Measurements from ENCODE around the gene POU6F2. TPM values are rescaled to one million over a fixed set of nuclear protein-coding genes. Genes with fewer than 3 reads are reported as not detected.
"Not testable (repeated sequence)": the region's sequence is repeated elsewhere in the genome, so short reads cannot be mapped to it uniquely, and the experiment has no call there.

The POU6F2 gene
- total and polyA plus RNA-seq, 5 experiments from 2014 or later: not detected

- H3K27me3 Mint-ChIP-seq: peaks cover 6 to 30% (median 15%) of the 10 kb centered on the region in 5 donors
- no peak overlapping the region for H3K27ac Mint-ChIP-seq
- H3K36me3 Mint-ChIP-seq: no peaks in the 10 kb centered on the region
- H3K9me3 Mint-ChIP-seq: peaks cover 0 to 7% (median 0%) of the 10 kb centered on the region in 9 donors
- ATAC-seq (no peak), DNase-seq (no peak)
- H3K4me3 Mint-ChIP-seq: no peak overlapping the region
- peaks cover 4 to 9% (median 8%) of the 10 kb centered on the region in 4 donors for H3K4me1 Mint-ChIP-seq
- POLR2A ChIA-PET: no interaction called here
These were observed 382.3 kb downstream of the POU6F2 start for GRCh38 chr7:39360038-39360437.

- POLR2A ChIA-PET: no interaction called here
- Mint-ChIP-seq H3K27me3 (peaks cover 9 to 38% (median 19%) of the 10 kb centered on the region in 5 donors), H3K4me3 (no peak overlapping the region), H3K4me1 (peaks cover 2 to 4% (median 4%) of the 10 kb centered on the region in 4 donors), H3K27ac (peak overlapping the region in 1 of 10 donors; percentile 6), H3K36me3 (no peaks in the 10 kb centered on the region), H3K9me3 (peaks cover 0 to 7% (median 0%) of the 10 kb centered on the region in 9 donors)
- DNase-seq: no peak
- ATAC-seq: no peak
These were observed 383.1 kb downstream of the POU6F2 start for GRCh38 chr7:39360766-39361165.

- Mint-ChIP-seq H3K27ac (no peak overlapping the region), H3K4me1 (no peaks in the 10 kb centered on the region), H3K36me3 (no peaks in the 10 kb centered on the region), H3K27me3 (peaks cover 12 to 50% (median 23%) of the 10 kb centered on the region in 5 donors), H3K9me3 (peaks cover 0 to 7% (median 0%) of the 10 kb centered on the region in 9 donors), H3K4me3 (no peak overlapping the region)
- ATAC-seq: no peak
- POLR2A ChIA-PET: no interaction called here
- no peak for DNase-seq
These were observed 388.1 kb downstream of the POU6F2 start for GRCh38 chr7:39365751-39366295.

- DNase-seq: no peak
- POLR2A ChIA-PET: no interaction called here
- no peak for ATAC-seq
These were observed 389.7 kb downstream of the POU6F2 start for GRCh38 chr7:39367451-39367850.

GRCh38 chr7:39367943-39368342, 390.2 kb downstream of the POU6F2 start:
- Mint-ChIP-seq H3K36me3 (no peaks in the 10 kb centered on the region), H3K4me1 (no peaks in the 10 kb centered on the region), H3K9me3 (peaks cover 0 to 7% (median 0%) of the 10 kb centered on the region in 9 donors), H3K4me3 (no peak overlapping the region), H3K27me3 (peaks cover 12 to 40% (median 20%) of the 10 kb centered on the region in 5 donors), H3K27ac (no peak overlapping the region)
- no peak for DNase-seq
- POLR2A ChIA-PET: no interaction called here
- ATAC-seq: no peak

More at GRCh38 chr7:39367451-39367850, 389.7 kb downstream of the POU6F2 start:
- Mint-ChIP-seq H3K27ac (no peak overlapping the region), H3K27me3 (peaks cover 12 to 44% (median 23%) of the 10 kb centered on the region in 5 donors), H3K36me3 (no peaks in the 10 kb centered on the region), H3K4me1 (no peaks in the 10 kb centered on the region), H3K4me3 (no peak overlapping the region), H3K9me3 (peaks cover 0 to 7% (median 0%) of the 10 kb centered on the region in 9 donors)

GRCh38 chr7:39372383-39372782, 394.7 kb downstream of the POU6F2 start:
- POLR2A ChIA-PET: no interaction called here
- Mint-ChIP-seq H3K9me3 (peaks cover 0 to 4% (median 0%) of the 10 kb centered on the region in 9 donors), H3K27me3 (peaks cover 0 to 11% (median 4%) of the 10 kb centered on the region in 5 donors), H3K36me3 (no peaks in the 10 kb centered on the region), H3K4me1 (no peaks in the 10 kb centered on the region), H3K27ac (no peak overlapping the region), H3K4me3 (no peak overlapping the region)
- ATAC-seq: no peak
- no peak for DNase-seq

GRCh38 chr7:39374436-39375040, 396.8 kb downstream of the POU6F2 start:
- POLR2A ChIA-PET: no interaction called here
- Mint-ChIP-seq H3K4me1 (no peaks in the 10 kb centered on the region), H3K27ac (no peak overlapping the region), H3K27me3 (peaks cover 0 to 16% (median 9%) of the 10 kb centered on the region in 5 donors), H3K9me3 (peaks cover 0 to 4% (median 0%) of the 10 kb centered on the region in 9 donors), H3K4me3 (no peak overlapping the region), H3K36me3 (no peaks in the 10 kb centered on the region)
- no peak for ATAC-seq
- DNase-seq: no peak

GRCh38 chr7:39375047-39375873, 397.6 kb downstream of the POU6F2 start:
- peaks cover 0 to 16% (median 9%) of the 10 kb centered on the region in 5 donors for H3K27me3 Mint-ChIP-seq
- no peaks in the 10 kb centered on the region for H3K4me1 Mint-ChIP-seq
- peaks cover 0 to 4% (median 0%) of the 10 kb centered on the region in 9 donors for H3K9me3 Mint-ChIP-seq
- DNase-seq (no peak), ATAC-seq (no peak)
- no peak overlapping the region for H3K27ac Mint-ChIP-seq
- POLR2A ChIA-PET: no interaction called here
- H3K36me3 Mint-ChIP-seq: no peaks in the 10 kb centered on the region
- no peak overlapping the region for H3K4me3 Mint-ChIP-seq

GRCh38 chr7:39375874-39376190, 398.1 kb downstream of the POU6F2 start:
- Mint-ChIP-seq H3K9me3 (peaks cover 0 to 1% (median 0%) of the 10 kb centered on the region in 9 donors), H3K27ac (no peak overlapping the region), H3K4me1 (no peaks in the 10 kb centered on the region), H3K36me3 (no peaks in the 10 kb centered on the region), H3K4me3 (no peak overlapping the region), H3K27me3 (peaks cover 0 to 16% (median 9%) of the 10 kb centered on the region in 5 donors)
- ATAC-seq (no peak), DNase-seq (no peak)
- POLR2A ChIA-PET: no interaction called here

- H3K27ac Mint-ChIP-seq, H3K4me3 Mint-ChIP-seq, H3K36me3 Mint-ChIP-seq, H3K9me3 Mint-ChIP-seq, ATAC-seq, H3K4me1 Mint-ChIP-seq, DNase-seq, POLR2A ChIA-PET: not testable (repeated sequence)
- peaks cover 5 to 16% (median 9%) of the 10 kb centered on the region in 5 donors for H3K27me3 Mint-ChIP-seq
These were observed 399.2 kb downstream of the POU6F2 start for GRCh38 chr7:39376881-39377280.

- Mint-ChIP-seq H3K27me3 (peaks cover 4 to 19% (median 16%) of the 10 kb centered on the region in 5 donors), H3K36me3 (no peaks in the 10 kb centered on the region), H3K27ac (peak overlapping the region in 1 of 10 donors; percentile 41), H3K4me3 (no peak overlapping the region), H3K9me3 (no peaks in the 10 kb centered on the region), H3K4me1 (no peaks in the 10 kb centered on the region)
- POLR2A ChIA-PET: no interaction called here
- ATAC-seq: no peak
- no peak for DNase-seq
These were observed 401.7 kb downstream of the POU6F2 start for GRCh38 chr7:39379416-39379815.

GRCh38 chr7:39383136-39383535, 405.4 kb downstream of the POU6F2 start:
- POLR2A ChIA-PET: no interaction called here

GRCh38 chr7:39384386-39384785, 406.7 kb downstream of the POU6F2 start:
- no peaks in the 10 kb centered on the region for H3K9me3 Mint-ChIP-seq
- H3K36me3 Mint-ChIP-seq: no peaks in the 10 kb centered on the region
- no peak overlapping the region for H3K4me3 Mint-ChIP-seq
- POLR2A ChIA-PET: no interaction called here
- no peak for DNase-seq
- H3K4me1 Mint-ChIP-seq: no peaks in the 10 kb centered on the region
- H3K27me3 Mint-ChIP-seq: peaks cover 9 to 49% (median 23%) of the 10 kb centered on the region in 5 donors
- H3K27ac Mint-ChIP-seq: no peak overlapping the region
- ATAC-seq: no peak

More at GRCh38 chr7:39383136-39383535, 405.4 kb downstream of the POU6F2 start:
- no peaks in the 10 kb centered on the region for H3K4me1 Mint-ChIP-seq
- H3K36me3 Mint-ChIP-seq: no peaks in the 10 kb centered on the region
- H3K27ac Mint-ChIP-seq: no peak overlapping the region
- no peak overlapping the region for H3K4me3 Mint-ChIP-seq
- DNase-seq (no peak), ATAC-seq (no peak)
- no peaks in the 10 kb centered on the region for H3K9me3 Mint-ChIP-seq
- H3K27me3 Mint-ChIP-seq: peaks cover 10 to 49% (median 23%) of the 10 kb centered on the region in 5 donors
